Measurements from ENCODE around the gene MRAP.

MRAP gene

GRCh38 chr21:32347977-32348376 lies 49.3 kb downstream of the MRAP start:
- no peak for DNase-seq (ENCODE audit: low read depth in 2 of 3, low spot score in 2 of 3)

DNA sequence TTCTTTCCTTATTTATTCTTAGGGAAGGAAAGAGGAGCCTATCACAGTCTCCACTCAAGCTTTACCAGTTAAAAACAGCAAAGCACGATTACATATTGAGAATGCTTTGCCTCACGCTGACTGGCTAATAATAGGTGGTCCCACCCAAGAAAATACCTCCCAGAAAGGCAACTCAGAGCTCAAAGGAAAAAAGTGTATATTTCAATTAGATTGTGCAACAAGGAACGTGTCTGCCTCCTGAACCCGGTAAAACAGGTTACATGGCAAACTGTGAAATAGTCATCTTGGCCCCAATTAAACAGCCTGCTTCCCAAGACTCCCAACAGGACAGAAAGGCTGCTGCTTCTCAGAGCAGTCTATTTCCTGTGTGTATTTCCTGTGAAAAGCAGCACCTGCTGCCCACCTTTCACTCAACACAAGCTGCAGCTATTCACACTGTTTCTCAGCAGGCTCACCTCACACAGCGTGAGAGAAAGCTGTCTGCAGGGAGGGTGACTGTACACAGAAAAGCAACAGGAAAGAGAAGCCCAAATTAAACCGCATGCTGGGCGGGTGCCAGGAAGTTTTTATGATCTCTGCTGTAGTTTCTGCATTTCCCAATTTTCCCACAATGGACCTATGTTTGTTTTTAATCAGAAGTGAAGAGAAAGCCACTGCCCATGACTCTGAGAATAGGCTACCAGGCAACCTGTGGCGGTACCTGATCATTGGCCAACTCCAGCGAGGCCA lies 50.1 kb downstream of the MRAP start:
- DNase-seq (ENCODE audit: low read depth in 2 of 3, low spot score in 2 of 3) = no peak

DNA sequence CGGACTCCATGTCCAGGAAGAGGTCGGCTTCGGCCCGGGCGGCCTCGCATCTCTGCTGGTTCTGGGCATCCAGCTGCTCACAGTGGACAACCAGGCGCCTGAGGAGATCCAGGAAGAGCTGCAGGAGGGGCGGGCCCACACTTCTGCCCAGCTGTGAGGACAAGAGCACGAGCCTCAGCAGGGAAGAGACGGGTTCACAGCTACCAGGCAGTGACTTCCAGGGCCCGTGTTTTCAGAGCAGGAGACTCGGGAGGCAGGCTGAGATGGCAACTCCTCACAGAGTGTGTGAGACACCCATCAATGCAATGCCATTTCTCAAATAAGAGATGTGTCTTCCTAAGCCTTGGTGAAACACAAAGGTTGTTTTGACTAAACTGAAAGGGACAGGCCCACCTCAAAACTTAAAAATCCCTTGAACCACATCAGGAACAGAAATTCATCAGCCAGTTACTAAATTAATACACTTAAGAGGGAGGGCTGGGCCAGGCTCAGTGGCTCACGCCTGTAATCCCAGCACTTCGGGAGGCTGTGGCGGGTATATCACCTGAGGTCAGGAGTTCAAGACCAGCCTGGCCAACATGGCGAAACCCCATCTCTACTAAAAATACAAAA lies 50.8 kb downstream of the MRAP start:
- DNase-seq (ENCODE audit: low read depth in 2 of 3, low spot score in 2 of 3) = no peak

GRCh38 chr21:32350211-32350980 lies 51.7 kb downstream of the MRAP start:
- no peak for DNase-seq (ENCODE audit: low read depth in 2 of 3, low spot score in 2 of 3)

DNA sequence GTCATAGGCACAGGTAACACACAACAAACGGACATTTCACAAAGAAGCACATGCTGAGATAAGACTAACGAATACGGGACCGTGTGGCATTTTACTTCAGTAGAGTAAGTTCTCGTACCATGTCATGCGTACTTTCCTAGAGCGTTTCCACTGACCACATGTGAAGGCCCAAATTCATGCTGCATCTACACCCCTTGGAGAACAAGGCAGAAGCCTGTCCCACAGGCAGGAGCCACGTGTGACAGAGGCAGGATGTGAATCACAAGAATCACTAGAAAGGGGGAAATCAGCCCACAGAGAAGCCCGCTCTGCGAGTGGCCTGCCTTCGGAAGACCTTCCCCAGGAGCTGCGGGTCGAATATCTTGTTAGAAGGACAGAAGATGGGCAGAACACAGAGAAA lies 52.3 kb downstream of the MRAP start:
- DNase-seq (ENCODE audit: low read depth in 2 of 3, low spot score in 2 of 3) = no peak

GRCh38 chr21:32351428-32351827 lies 52.8 kb downstream of the MRAP start:
- DNase-seq (ENCODE audit: low read depth in 2 of 3, low spot score in 2 of 3) = no peak

DNA sequence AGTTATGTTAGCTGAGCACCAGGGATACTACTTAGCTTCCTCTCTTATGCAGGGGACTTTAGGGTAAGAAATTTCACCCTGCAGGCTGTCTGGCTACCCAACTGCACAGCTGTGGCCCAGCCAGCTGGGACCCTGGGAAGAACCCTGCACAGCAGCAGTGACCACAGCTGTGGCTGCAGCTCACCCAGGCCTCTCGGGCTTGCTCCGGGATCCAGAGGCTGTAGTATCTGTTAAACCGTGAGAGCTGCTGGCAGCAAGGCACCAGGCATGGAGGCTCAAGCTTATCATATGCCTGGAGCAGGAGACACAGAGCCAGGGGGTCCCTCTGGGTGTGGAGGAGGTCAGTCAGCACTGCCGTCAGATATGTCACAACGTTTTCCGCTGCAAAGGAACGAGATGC lies 53.9 kb downstream of the MRAP start:
- no peak for DNase-seq (ENCODE audit: low read depth in 2 of 3, low spot score in 2 of 3)

GRCh38 chr21:32353002-32353711 lies 54.5 kb downstream of the MRAP start:
- no peak for DNase-seq (ENCODE audit: low read depth in 2 of 3, low spot score in 2 of 3)

GRCh38 chr21:32356874-32357395 lies 58.3 kb downstream of the MRAP start:
- DNase-seq (ENCODE audit: low read depth in 2 of 3, low spot score in 2 of 3) = no peak

DNA sequence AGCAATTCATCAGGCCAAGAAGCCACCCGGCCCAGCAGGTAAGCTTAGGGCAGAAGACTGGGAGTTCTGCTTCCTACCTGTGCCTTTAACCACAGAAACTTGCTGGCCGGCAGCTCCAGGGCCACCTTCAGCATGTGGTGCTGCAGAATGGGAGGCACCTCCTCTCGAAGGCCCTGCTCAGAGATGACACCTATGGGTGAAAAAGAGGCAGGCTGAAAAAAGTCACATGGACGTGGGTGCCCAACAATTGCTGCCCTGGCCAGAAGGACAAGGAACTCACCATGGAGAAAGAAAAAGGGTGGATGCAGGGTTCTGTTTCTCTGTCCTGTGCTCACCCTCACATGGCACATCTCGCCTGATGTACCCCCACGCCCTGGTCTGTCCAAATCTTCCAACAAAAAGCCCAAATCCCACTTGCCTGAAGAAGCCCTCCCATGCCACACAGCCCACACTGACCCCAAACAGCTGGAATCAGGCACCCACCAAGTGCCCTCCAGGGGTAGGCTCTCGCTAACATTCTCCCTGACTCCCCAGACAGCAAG lies 61.1 kb downstream of the MRAP start:
- no peak for DNase-seq (ENCODE audit: low read depth in 2 of 3, low spot score in 2 of 3)

- DNase-seq (ENCODE audit: low read depth in 2 of 3, low spot score in 2 of 3) = no peak
Observed at GRCh38 chr21:32360401-32360975, 61.8 kb downstream of the MRAP start.
